Adrenal gland (tissue), 12 donors: Measurements from ENCODE around the gene RAP1GAP2. TPM values are rescaled to one million over a fixed set of nuclear protein-coding genes. Genes with fewer than 3 reads are reported as not detected.
A peak's percentile ranks its signal among the peaks of the same experiment; 100 is the strongest.

Experiments
- DNase-seq, 7 donors: peaks; one replicate each; pipeline ENCODE4 v3.0.0-alpha.2; 2019 to 2020
- H3K27ac ChIP-seq, 5 donors: fragments of 200-600 bp; sonication (generic) in 4 of 5; 1 replicate in 3 of 5; 2 replicates in 2 of 5; pipeline versions ENCODE4 v1.5.1 to v1.8.0; 2016 to 2020; ENCODE audit warnings: mild to moderate bottlenecking in 1 of 5
- H3K27me3 ChIP-seq: fragments of 200-600 bp; 2 replicates; pipeline ENCODE4 v1.8.0; 2021
- H3K36me3 ChIP-seq, 2 donors: fragments of 200-600 bp; replicated peaks in 1 of 2; 1 replicate in 1 of 2; 2 replicates in 1 of 2; pipeline versions ENCODE4 v1.5.1 to v1.8.0; 2018 to 2022
- H3K4me1 ChIP-seq, 2 donors: fragments of 200-600 bp; replicated peaks in 1 of 2; 1 replicate in 1 of 2; 2 replicates in 1 of 2; pipeline versions ENCODE4 v1.5.1 to v1.8.0; 2018 to 2021
- H3K4me3 ChIP-seq, 4 donors: fragments of 200-600 bp; sonication (generic) in 3 of 4; one replicate each; pipeline ENCODE4 v1.5.1; 2016 to 2018
- H3K9me3 ChIP-seq, 3 donors: fragments of 200-600 bp; sonication (generic) in 1 of 3; replicated peaks in 1 of 3; 1 replicate in 2 of 3; 2 replicates in 1 of 3; pipeline versions ENCODE4 v1.5.1 to v1.8.0; 2016 to 2021
- CTCF ChIP-seq, 6 experiments: fragments of 450-650 bp in 4 of 6; fragments of 200-600 bp in 2 of 6; sonication (generic) in 1 of 6; IDR thresholded peaks; 1 replicate in 5 of 6; 2 replicates in 1 of 6; pipeline versions ENCODE4 v1.5.1 to v1.8.0; 2016 to 2021; ENCODE audit warnings: antibody characterized with exemption in 6 of 6, mild to moderate bottlenecking in 2 of 6, moderate library complexity in 1 of 6
- POLR2A ChIP-seq, 2 donors: fragments of 450-650 bp; IDR thresholded peaks; one replicate each; pipeline ENCODE4 v1.6.1; 2017; ENCODE audit warnings: antibody characterized with exemption in 2 of 2, mild to moderate bottlenecking in 2 of 2, moderate library complexity in 1 of 2
- WGBS, 4 donors: extraction: QIAGEN DNeasy Blood & Tissue Kit in 2 of 4; methylation state at CpG; one replicate each; pipeline versions ENCODE4 v1.1.5 to v1.1.7; 2013 to 2017; 5-methylcytosine and 5-hydroxymethylcytosine counted together
- intact Hi-C, 2 donors: fragments of 100-400 bp; cut with DNase I; formaldehyde crosslinking; loops; one replicate each; pipeline versions ENCODE4 v1.14.1 to v1.15.0; 2022 to 2023
- polyA plus RNA-seq, 3 donors: library from polyadenylated mRNA; stranded (reverse); fragments of 200-250 nt in 2 of 3; fragments of 350-450 nt in 1 of 3; fragmentation: Illumina TruSeq in 1 of 3; extraction: RNeasy Lipid Tissue Mini Kit (QIAGEN cat#74804) in 1 of 3; gene quantifications; one replicate each; pipeline ENCODE4 v1.2.3, GENCODE V29; 2013 to 2014
- total RNA-seq, 9 donors: library from RNA; depleted of rRNA in 4 of 9; stranded (reverse); fragments of >200 nt in 4 of 9; fragments of 120-200 nt in 1 of 9; fragmentation: NEBNext Ultra II Directional in 1 of 9; extraction: Animal tissue kit (Norgen Biotek cat#: 25700) in 1 of 9; gene quantifications; one replicate each; pipeline versions ENCODE4 v1.1.0 to v1.2.4, GENCODE V29; 2013 to 2023
- donor health status: healthy with polysubstance abuse.
- donor health status: Bipolar disorder and iron deficiency.
- donor health status: DM: yes; HTN: yes; CAD: no.
- donor health status: DM: no; HTN: no; CAD: no.
- donor health status: DM: no; HTN: no; CAD: no.
- donor health status: DM: yes; HTN: yes; CAD: no.

RAP1GAP2 gene
- total and polyA plus RNA-seq, 12 donors: 4.2 to 20.4 (median 6.9) TPM

GRCh38 chr17:2952174-2952845 is 156.1 kb downstream of the RAP1GAP2 start:
- H3K4me1 ChIP-seq: no peaks in the 10 kb centered on the region
- H3K27ac ChIP-seq: no peak overlapping the region
- DNase-seq: no peak
- intact Hi-C loops: no loop called here
- H3K36me3 ChIP-seq: no peaks in the 10 kb centered on the region
- H3K27me3 ChIP-seq: no peaks in the 10 kb centered on the region
- 77 to 83% (median 80%) methylated on average over 8 of the region's 8 CpGs for WGBS, 4 donors
- no peak overlapping the region for H3K4me3 ChIP-seq
- TF ChIP-seq POLR2A (IDR thresholded peaks at IDR 0.05) (no peak), CTCF (IDR thresholded peaks at IDR 0.05) (no peak)
- no peaks in the 10 kb centered on the region for H3K9me3 ChIP-seq

- 66 to 76% (median 71%) methylated on average over 8 of the region's 8 CpGs for WGBS, 4 donors
- no peaks in the 10 kb centered on the region for H3K9me3 ChIP-seq
Measured at GRCh38 chr17:2954898-2955445, 158.7 kb downstream of the RAP1GAP2 start.

GRCh38 chr17:2955931-2956582 is 159.8 kb downstream of the RAP1GAP2 start:
- Histone ChIP-seq H3K9me3 (no peaks in the 10 kb centered on the region), H3K4me3 (no peak overlapping the region), H3K36me3 (no peaks in the 10 kb centered on the region), H3K4me1 (no peaks in the 10 kb centered on the region), H3K27me3 (no peaks in the 10 kb centered on the region), H3K27ac (no peak overlapping the region)
- TF ChIP-seq POLR2A (IDR thresholded peaks at IDR 0.05) (no peak), CTCF (IDR thresholded peaks at IDR 0.05) (no peak)
- intact Hi-C loops: no loop called here
- WGBS, 4 donors: 79 to 86% (median 83%) methylated on average over 16 to 17 of the region's 17 CpGs
- DNase-seq: peak in 2 of 7 donors; percentile 12 to 41

More at GRCh38 chr17:2954898-2955445, 158.7 kb downstream of the RAP1GAP2 start:
- intact Hi-C loops: no loop called here
- TF ChIP-seq CTCF (IDR thresholded peaks at IDR 0.05) (no peak), POLR2A (IDR thresholded peaks at IDR 0.05) (no peak)
- H3K36me3 ChIP-seq: no peaks in the 10 kb centered on the region
- no peaks in the 10 kb centered on the region for H3K4me1 ChIP-seq
- H3K27me3 ChIP-seq: no peaks in the 10 kb centered on the region
- DNase-seq: peak in 2 of 7 donors; percentile 5 to 36
- H3K4me3 ChIP-seq: no peak overlapping the region
- no peak overlapping the region for H3K27ac ChIP-seq

- H3K4me3 ChIP-seq: no peak overlapping the region
- no peak overlapping the region for H3K27ac ChIP-seq
- WGBS, 4 donors: 89 to 92% (median 89%) methylated on average over 11 to 12 of the region's 12 CpGs
- no peaks in the 10 kb centered on the region for H3K36me3 ChIP-seq
- H3K27me3 ChIP-seq: no peaks in the 10 kb centered on the region
- H3K4me1 ChIP-seq: no peaks in the 10 kb centered on the region
- TF ChIP-seq CTCF (IDR thresholded peaks at IDR 0.05) (no peak), POLR2A (IDR thresholded peaks at IDR 0.05) (no peak)
- intact Hi-C loops: no loop called here
- no peaks in the 10 kb centered on the region for H3K9me3 ChIP-seq
- DNase-seq: peak in 2 of 7 donors; percentile 10 to 39
Measured at GRCh38 chr17:2957631-2958286, 161.5 kb downstream of the RAP1GAP2 start.
